HepG2 (cell line): ENCODE measurements around the gene TPRKB. TPM values are rescaled to one million over a fixed set of nuclear protein-coding genes. Genes with fewer than 3 reads are reported as not detected.

Experiments
- DPF2 ChIP-seq: sonication (generic); formaldehyde crosslinking; IDR thresholded peaks from 2 replicates; pipeline ENCODE4 v1.4.0; 2020; ENCODE audit warnings: mild to moderate bottlenecking, low read depth, missing genetic modification reagents, borderline replicate concordance
- HOXA5 ChIP-seq: sonication (generic); formaldehyde crosslinking; IDR thresholded peaks from 2 replicates; pipeline ENCODE4 v1.4.0; 2020; ENCODE audit warnings: missing genetic modification reagents
- KMT2A ChIP-seq: sonication (generic); formaldehyde crosslinking; IDR thresholded peaks from 2 replicates; pipeline ENCODE4 v1.4.0; 2020; ENCODE audit warnings: missing genetic modification reagents
- NKX3-1 ChIP-seq: sonication (generic); formaldehyde crosslinking; IDR thresholded peaks from 2 replicates; pipeline ENCODE4 v1.5.0; 2020; ENCODE audit warnings: missing genetic modification reagents
- POLR2AphosphoS5 ChIP-seq: IDR thresholded peaks from 2 replicates; pipeline ENCODE4 v1.6.1; 2012; ENCODE audit warnings: low read depth, low read length
- XBP1 ChIP-seq: sonication (generic); formaldehyde crosslinking; IDR thresholded peaks from 2 replicates; pipeline ENCODE4 v1.5.0; 2020; ENCODE audit warnings: missing genetic modification reagents
- XRCC5 ChIP-seq: fragments of 200-400 bp; formaldehyde crosslinking; optimal IDR thresholded peaks from 2 replicates; pipeline ENCODE3; 2017; ENCODE audit warnings: mild to moderate bottlenecking, low read length
- ZKSCAN8 ChIP-seq: IDR thresholded peaks from 2 replicates; pipeline ENCODE4 v1.6.1; 2016; ENCODE audit warnings: borderline replicate concordance, missing genetic modification reagents, missing compliant biosample characterization
- ZNF225 ChIP-seq: sonication (generic); formaldehyde crosslinking; IDR thresholded peaks from 2 replicates; pipeline ENCODE4 v1.4.0; 2020; ENCODE audit warnings: mild to moderate bottlenecking, missing genetic modification reagents
- ZNF331 ChIP-seq: sonication (generic); formaldehyde crosslinking; IDR thresholded peaks from 2 replicates; pipeline ENCODE4 v1.4.0; 2020; ENCODE audit warnings: missing genetic modification reagents
- ZNF674 ChIP-seq: sonication (generic); formaldehyde crosslinking; IDR thresholded peaks from 2 replicates; pipeline ENCODE4 v1.5.0; 2020; ENCODE audit warnings: low read depth, mild to moderate bottlenecking, missing genetic modification reagents
- polyA plus RNA-seq, 8 experiments: library from polyadenylated mRNA; depleted of rRNA in 3 of 8; stranded (reverse) in 7 of 8; unstranded in 1 of 8; fragments of >200 nt; fragmentation: Illumina TruSeq in 4 of 8; extraction: Trizol in 4 of 8; gene quantifications; 2 replicates each; pipeline versions ENCODE4 v1.2.1 to v1.2.3, GENCODE V29; 2011 to 2016; ENCODE audit warnings: low read depth in 4 of 8, missing spikeins in 1 of 8, mixed read lengths in 1 of 8; ENCODE audit not compliant: insufficient read depth in 1 of 8
- total RNA-seq, 5 experiments: library from RNA; depleted of rRNA; stranded (reverse); fragments of >200 nt; fragmentation: Illumina TruSeq; extraction: Trizol; gene quantifications; 2 replicates each; pipeline ENCODE4 v1.2.3, GENCODE V29; 2016; ENCODE audit warnings: low read depth in 1 of 5
- TF ChIP-seq, protein P1 (sequence below): sonication (generic); formaldehyde crosslinking; IDR thresholded peaks from 2 replicates; pipeline ENCODE4 v1.4.0; 2020; ENCODE audit warnings: missing genetic modification reagents, borderline replicate concordance
- TF ChIP-seq, protein P2 (sequence below): sonication (generic); formaldehyde crosslinking; IDR thresholded peaks from 2 replicates; pipeline ENCODE4 v1.8.0; 2022; ENCODE audit warnings: mild to moderate bottlenecking, missing genetic modification reagents; ENCODE audit not compliant: insufficient replicate concordance
- TF ChIP-seq, protein P3 (sequence below): sonication (generic); formaldehyde crosslinking; IDR thresholded peaks from one replicate; pipeline ENCODE4 v1.5.1; 2020; ENCODE audit warnings: mild to moderate bottlenecking, missing genetic modification reagents; ENCODE audit errors: not compliant biosample characterization

TPRKB gene
- total and polyA plus RNA-seq, 2 of the 13 experiments (the other 11 are each of a cell fraction or from before 2014, with no cell fraction given): 32.0 to 58.0 TPM

DNA sequence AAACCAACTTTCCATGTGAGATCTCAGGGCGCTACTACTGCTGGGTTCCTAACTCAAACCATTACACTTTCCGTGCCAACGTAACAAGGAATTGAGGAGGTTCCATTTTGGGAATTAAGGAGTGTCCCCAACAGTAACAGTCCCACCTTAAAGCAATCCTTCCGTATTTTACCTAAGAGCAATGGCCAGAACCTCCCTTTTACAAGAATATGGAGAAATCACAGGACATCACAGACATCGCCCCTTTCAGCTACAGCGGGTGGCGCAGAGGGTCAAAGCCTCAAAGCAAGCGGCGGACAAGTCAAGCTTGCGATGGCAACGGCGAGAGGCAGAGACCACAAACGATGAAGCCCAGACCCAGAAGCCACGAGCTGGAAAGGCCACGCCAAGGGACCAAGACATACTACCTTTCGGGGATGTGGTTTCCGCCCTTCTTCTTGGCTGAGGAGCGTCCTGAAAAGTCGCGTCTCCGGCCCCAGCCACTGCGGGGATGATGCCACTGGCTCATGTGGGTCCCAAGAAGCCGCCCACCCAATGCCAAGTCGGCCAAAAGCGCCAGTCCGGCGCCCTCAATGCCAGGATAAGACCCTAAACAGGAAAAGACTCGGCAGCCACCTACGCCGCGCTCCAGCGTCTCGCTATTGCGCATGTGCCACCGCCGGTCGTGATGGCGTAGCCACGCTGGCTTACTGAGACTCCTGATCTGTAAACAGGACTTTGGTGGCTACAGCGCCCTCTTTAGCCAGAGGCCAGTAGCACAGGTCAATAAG, 42.5 kb upstream of the TPRKB start, which contains the start of gene DUSP11 (continued):
- TF ChIP-seq, protein P1, sequence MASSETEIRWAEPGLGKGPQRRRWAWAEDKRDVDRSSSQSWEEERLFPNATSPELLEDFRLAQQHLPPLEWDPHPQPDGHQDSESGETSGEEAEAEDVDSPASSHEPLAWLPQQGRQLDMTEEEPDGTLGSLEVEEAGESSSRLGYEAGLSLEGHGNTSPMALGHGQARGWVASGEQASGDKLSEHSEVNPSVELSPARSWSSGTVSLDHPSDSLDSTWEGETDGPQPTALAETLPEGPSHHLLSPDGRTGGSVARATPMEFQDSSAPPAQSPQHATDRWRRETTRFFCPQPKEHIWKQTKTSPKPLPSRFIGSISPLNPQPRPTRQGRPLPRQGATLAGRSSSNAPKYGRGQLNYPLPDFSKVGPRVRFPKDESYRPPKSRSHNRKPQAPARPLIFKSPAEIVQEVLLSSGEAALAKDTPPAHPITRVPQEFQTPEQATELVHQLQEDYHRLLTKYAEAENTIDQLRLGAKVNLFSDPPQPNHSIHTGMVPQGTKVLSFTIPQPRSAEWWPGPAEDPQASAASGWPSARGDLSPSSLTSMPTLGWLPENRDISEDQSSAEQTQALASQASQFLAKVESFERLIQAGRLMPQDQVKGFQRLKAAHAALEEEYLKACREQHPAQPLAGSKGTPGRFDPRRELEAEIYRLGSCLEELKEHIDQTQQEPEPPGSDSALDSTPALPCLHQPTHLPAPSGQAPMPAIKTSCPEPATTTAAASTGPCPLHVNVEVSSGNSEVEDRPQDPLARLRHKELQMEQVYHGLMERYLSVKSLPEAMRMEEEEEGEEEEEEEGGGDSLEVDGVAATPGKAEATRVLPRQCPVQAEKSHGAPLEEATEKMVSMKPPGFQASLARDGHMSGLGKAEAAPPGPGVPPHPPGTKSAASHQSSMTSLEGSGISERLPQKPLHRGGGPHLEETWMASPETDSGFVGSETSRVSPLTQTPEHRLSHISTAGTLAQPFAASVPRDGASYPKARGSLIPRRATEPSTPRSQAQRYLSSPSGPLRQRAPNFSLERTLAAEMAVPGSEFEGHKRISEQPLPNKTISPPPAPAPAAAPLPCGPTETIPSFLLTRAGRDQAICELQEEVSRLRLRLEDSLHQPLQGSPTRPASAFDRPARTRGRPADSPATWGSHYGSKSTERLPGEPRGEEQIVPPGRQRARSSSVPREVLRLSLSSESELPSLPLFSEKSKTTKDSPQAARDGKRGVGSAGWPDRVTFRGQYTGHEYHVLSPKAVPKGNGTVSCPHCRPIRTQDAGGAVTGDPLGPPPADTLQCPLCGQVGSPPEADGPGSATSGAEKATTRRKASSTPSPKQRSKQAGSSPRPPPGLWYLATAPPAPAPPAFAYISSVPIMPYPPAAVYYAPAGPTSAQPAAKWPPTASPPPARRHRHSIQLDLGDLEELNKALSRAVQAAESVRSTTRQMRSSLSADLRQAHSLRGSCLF (CRISPR knock-in tag): no peak
- TF ChIP-seq ZNF225 (CRISPR knock-in tag) (peak; percentile 80), HOXA5 (CRISPR knock-in tag) (0 out of 2 replicates have a peak, but pooled peaks have one; percentile 80), ZNF331 (CRISPR knock-in tag) (peak; percentile 90), POLR2AphosphoS5 (peak; percentile 99), ZNF674 (CRISPR knock-in tag) (no peak), KMT2A (CRISPR knock-in tag) (peak; percentile 92), DPF2 (CRISPR knock-in tag) (0 out of 2 replicates have a peak, but pooled peaks have one; percentile 22), XRCC5 (peak; percentile 94), NKX3-1 (no peak), XBP1 (CRISPR knock-in tag) (0 out of 2 replicates have a peak, but pooled peaks have one; percentile 52), ZKSCAN8 (CRISPR knock-in tag) (peak; percentile 72; the same call in 1 of the 2 replicates)
- TF ChIP-seq, protein P2, sequence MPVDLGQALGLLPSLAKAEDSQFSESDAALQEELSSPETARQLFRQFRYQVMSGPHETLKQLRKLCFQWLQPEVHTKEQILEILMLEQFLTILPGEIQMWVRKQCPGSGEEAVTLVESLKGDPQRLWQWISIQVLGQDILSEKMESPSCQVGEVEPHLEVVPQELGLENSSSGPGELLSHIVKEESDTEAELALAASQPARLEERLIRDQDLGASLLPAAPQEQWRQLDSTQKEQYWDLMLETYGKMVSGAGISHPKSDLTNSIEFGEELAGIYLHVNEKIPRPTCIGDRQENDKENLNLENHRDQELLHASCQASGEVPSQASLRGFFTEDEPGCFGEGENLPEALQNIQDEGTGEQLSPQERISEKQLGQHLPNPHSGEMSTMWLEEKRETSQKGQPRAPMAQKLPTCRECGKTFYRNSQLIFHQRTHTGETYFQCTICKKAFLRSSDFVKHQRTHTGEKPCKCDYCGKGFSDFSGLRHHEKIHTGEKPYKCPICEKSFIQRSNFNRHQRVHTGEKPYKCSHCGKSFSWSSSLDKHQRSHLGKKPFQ (CRISPR knock-in tag): no peak
- TF ChIP-seq, protein P3, sequence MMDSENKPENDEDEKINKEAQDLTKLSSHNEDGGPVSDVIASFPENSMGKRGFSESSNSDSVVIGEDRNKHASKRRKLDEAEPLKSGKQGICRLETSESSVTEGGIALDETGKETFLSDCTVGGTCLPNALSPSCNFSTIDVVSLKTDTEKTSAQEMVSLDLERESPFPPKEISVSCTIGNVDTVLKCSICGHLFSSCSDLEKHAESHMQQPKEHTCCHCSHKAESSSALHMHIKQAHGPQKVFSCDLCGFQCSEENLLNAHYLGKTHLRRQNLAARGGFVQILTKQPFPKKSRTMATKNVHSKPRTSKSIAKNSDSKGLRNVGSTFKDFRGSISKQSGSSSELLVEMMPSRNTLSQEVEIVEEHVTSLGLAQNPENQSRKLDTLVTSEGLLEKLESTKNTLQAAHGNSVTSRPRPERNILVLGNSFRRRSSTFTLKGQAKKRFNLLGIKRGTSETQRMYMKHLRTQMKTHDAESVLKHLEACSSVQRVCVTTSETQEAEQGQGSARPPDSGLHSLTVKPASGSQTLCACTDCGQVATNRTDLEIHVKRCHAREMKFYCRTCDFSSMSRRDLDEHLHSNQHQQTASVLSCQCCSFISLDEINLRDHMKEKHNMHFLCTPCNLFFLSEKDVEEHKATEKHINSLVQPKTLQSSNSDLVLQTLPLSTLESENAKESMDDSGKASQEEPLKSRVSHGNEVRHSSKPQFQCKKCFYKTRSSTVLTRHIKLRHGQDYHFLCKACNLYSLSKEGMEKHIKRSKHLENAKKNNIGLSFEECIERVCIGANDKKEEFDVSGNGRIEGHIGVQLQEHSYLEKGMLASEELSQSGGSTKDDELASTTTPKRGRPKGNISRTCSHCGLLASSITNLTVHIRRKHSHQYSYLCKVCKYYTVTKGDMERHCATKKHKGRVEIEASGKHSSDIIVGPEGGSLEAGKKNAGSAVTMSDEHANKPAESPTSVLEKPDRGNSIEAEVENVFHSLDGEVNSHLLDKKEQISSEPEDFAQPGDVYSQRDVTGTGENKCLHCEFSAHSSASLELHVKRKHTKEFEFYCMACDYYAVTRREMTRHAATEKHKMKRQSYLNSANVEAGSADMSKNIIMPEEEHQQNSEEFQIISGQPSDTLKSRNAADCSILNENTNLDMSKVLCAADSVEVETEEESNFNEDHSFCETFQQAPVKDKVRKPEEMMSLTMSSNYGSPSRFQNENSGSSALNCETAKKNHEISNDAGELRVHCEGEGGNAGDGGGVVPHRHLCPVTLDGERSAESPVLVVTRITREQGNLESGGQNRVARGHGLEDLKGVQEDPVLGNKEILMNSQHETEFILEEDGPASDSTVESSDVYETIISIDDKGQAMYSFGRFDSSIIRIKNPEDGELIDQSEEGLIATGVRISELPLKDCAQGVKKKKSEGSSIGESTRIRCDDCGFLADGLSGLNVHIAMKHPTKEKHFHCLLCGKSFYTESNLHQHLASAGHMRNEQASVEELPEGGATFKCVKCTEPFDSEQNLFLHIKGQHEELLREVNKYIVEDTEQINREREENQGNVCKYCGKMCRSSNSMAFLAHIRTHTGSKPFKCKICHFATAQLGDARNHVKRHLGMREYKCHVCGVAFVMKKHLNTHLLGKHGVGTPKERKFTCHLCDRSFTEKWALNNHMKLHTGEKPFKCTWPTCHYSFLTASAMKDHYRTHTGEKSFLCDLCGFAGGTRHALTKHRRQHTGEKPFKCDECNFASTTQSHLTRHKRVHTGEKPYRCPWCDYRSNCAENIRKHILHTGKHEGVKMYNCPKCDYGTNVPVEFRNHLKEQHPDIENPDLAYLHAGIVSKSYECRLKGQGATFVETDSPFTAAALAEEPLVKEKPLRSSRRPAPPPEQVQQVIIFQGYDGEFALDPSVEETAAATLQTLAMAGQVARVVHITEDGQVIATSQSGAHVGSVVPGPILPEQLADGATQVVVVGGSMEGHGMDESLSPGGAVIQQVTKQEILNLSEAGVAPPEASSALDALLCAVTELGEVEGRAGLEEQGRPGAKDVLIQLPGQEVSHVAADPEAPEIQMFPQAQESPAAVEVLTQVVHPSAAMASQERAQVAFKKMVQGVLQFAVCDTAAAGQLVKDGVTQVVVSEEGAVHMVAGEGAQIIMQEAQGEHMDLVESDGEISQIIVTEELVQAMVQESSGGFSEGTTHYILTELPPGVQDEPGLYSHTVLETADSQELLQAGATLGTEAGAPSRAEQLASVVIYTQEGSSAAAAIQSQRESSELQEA (CRISPR knock-in tag): peak; percentile 93
